A549 (cell line): Measurements from ENCODE around the gene MTF1. TPM values are rescaled to one million over a fixed set of nuclear protein-coding genes. Genes with fewer than 3 reads are reported as not detected.

ENCODE experiments used
- ATAC-seq, 2 experiments: fragments of 200-7000 bp in 1 of 2; fragments of >200 bp in 1 of 2; cut with Nextera tagmentation in 1 of 2; cut with Tn5 transposase in 1 of 2; 3 replicates each; pipeline versions ENCODE4 v1.8.0 to v1.9.1; 2018 to 2020; ENCODE audit warnings: mild to moderate bottlenecking in 1 of 2, moderate library complexity in 1 of 2
- CTCF ChIA-PET: fragments of 300-600 bp; sonication (Branson Sonifier 250); formaldehyde crosslinking; extraction: SDS; loops from one replicate; lab custom pipeline; 2021; ENCODE audit warnings: antibody characterized with exemption, inconsistent platforms; lab: Yijun Ruan, JAX
- POLR2A ChIA-PET: fragments of 350-600 bp; formaldehyde crosslinking; extraction: SDS; loops from one replicate; lab custom pipeline; 2021; ENCODE audit warnings: antibody characterized with exemption, inconsistent platforms; lab: Yijun Ruan, JAX
- DNase-seq, 2 experiments: peaks; one replicate each; pipeline versions ENCODE4 v3.0.0 to v3.0.0-alpha.2; 2011 to 2016; ENCODE audit warnings: low read depth in 1 of 2, low spot score in 1 of 2
- FAIRE-seq: peaks from 2 replicates; lab custom pipeline; 2011; peaks lifted over from hg19 to GRCh38; lab: Jason Lieb, UNC
- H3K27ac ChIP-seq, 2 experiments: fragments of >200 bp; sonication (Bioruptor Twin); formaldehyde crosslinking; 3 replicates each; pipeline ENCODE4 v1.5.1; 2016 to 2017
- H3K4me1 ChIP-seq: fragments of >200 bp; sonication (Bioruptor Twin); formaldehyde crosslinking; 3 replicates; pipeline ENCODE4 v1.6.1; 2016
- H3K4me2 ChIP-seq: fragments of >200 bp; sonication (Bioruptor Twin); formaldehyde crosslinking; 3 replicates; pipeline ENCODE4 v1.6.1; 2016
- H3K4me3 ChIP-seq: fragments of >200 bp; sonication (Bioruptor Twin); formaldehyde crosslinking; 3 replicates; pipeline ENCODE4 v1.5.1; 2016
- H3K9me3 ChIP-seq: fragments of >200 bp; sonication (Bioruptor Twin); formaldehyde crosslinking; 3 replicates; pipeline ENCODE4 v1.6.1; 2016
- ATOH8 ChIP-seq: fragments of 250-450 bp; sonication (Bioruptor Pico); IDR thresholded peaks from 2 replicates; pipeline ENCODE4 v1.5.0; 2020; ENCODE audit warnings: low read depth, mild to moderate bottlenecking, moderate library complexity
- CBX8 ChIP-seq: fragments of 200-600 bp; sonication (generic); IDR thresholded peaks from 2 replicates; pipeline ENCODE4 v1.6.1; 2016
- FOSB ChIP-seq: fragments of 250-450 bp; sonication (Bioruptor Pico); IDR thresholded peaks from 2 replicates; pipeline ENCODE4 v1.5.0; 2020; ENCODE audit warnings: mild to moderate bottlenecking, moderate library complexity
- HOXA7 ChIP-seq: fragments of 250-450 bp; sonication (Bioruptor Pico); IDR thresholded peaks from 2 replicates; pipeline ENCODE4 v1.5.0; 2020; ENCODE audit warnings: mild to moderate bottlenecking, moderate library complexity
- HOXB13 ChIP-seq: fragments of 250-450 bp; sonication (Bioruptor Pico); IDR thresholded peaks from 2 replicates; pipeline ENCODE4 v1.5.0; 2020; ENCODE audit warnings: low read depth, mild to moderate bottlenecking, moderate library complexity
- JUNB ChIP-seq: fragments of >200 bp; sonication (Bioruptor Twin); formaldehyde crosslinking; IDR thresholded peaks from 2 replicates; pipeline ENCODE4 v1.6.1; 2016
- KDM1A ChIP-seq: fragments of 200-600 bp; sonication (generic); IDR thresholded peaks from 2 replicates; pipeline ENCODE4 v1.6.1; 2016; ENCODE audit warnings: low read depth, mild to moderate bottlenecking
- MAFK ChIP-seq: fragments of 450-650 bp; IDR thresholded peaks from 2 replicates; pipeline ENCODE4 v1.6.1; 2014; ENCODE audit not compliant: partially characterized antibody
- MAZ ChIP-seq: fragments of 150-350 bp; IDR thresholded peaks from 2 replicates; pipeline ENCODE4 v1.6.1; 2014; ENCODE audit warnings: antibody characterized with exemption, low read depth, low read length, borderline replicate concordance
- MYC ChIP-seq: IDR thresholded peaks from 2 replicates; pipeline ENCODE4 v1.6.1; 2012; ENCODE audit warnings: mild to moderate bottlenecking, inconsistent platforms, low read length, improper control_type of control experiment, borderline replicate concordance
- PHF8 ChIP-seq: fragments of 200-600 bp; sonication (generic); IDR thresholded peaks from 2 replicates; pipeline ENCODE4 v1.6.1; 2016; ENCODE audit warnings: low read depth, mild to moderate bottlenecking, antibody characterized with exemption, moderate library complexity, borderline replicate concordance
- POLR2A ChIP-seq: IDR thresholded peaks from 2 replicates; pipeline ENCODE4 v1.6.1; 2012; ENCODE audit warnings: mild to moderate bottlenecking, low read length
- RARB ChIP-seq: fragments of 250-450 bp; sonication (Bioruptor Pico); IDR thresholded peaks from 2 replicates; pipeline ENCODE4 v1.8.0; 2021; ENCODE audit warnings: mild to moderate bottlenecking, moderate library complexity
- ZC3H11A ChIP-seq: fragments of 450-650 bp; IDR thresholded peaks from 2 replicates; pipeline ENCODE4 v1.6.1; 2014; ENCODE audit warnings: antibody characterized with exemption, mild to moderate bottlenecking
- ZNF302 ChIP-seq: fragments of 250-450 bp; sonication (Bioruptor Pico); IDR thresholded peaks from 2 replicates; pipeline ENCODE4 v1.9.0; 2021; ENCODE audit warnings: inconsistent platforms, mild to moderate bottlenecking, moderate library complexity
- ZSCAN20 ChIP-seq: fragments of 250-450 bp; sonication (Bioruptor Pico); IDR thresholded peaks from 2 replicates; pipeline ENCODE4 v1.8.0; 2022; ENCODE audit warnings: mild to moderate bottlenecking, moderate library complexity
- WGBS: methylation state at CpG from one replicate; pipeline ENCODE4 v1.1.6; 2017; ENCODE audit errors: missing lambda C conversion rate; 5-methylcytosine and 5-hydroxymethylcytosine counted together
- polyA plus RNA-seq, 4 experiments: library from polyadenylated mRNA; depleted of rRNA in 3 of 4; stranded (reverse); fragments of >200 nt; fragmentation: RNase III in 1 of 4; extraction: RNeasy Plus Mini Kit Qiagen cat#74134 plus additional on column Dnase treatment in 1 of 4; gene quantifications; 2 replicates in 3 of 4; 3 replicates in 1 of 4; pipeline ENCODE4 v1.2.3, GENCODE V29; 2011 to 2017
- TF ChIP-seq, protein P1 (sequence below): fragments of 450-650 bp; IDR thresholded peaks from 2 replicates; pipeline ENCODE4 v1.6.1; 2014; ENCODE audit warnings: antibody characterized with exemption
- TF ChIP-seq, protein P2 (sequence below): fragments of >200 bp; sonication (Bioruptor Twin); formaldehyde crosslinking; IDR thresholded peaks from 3 replicates; pipeline ENCODE4 v1.5.1; 2016
- TF ChIP-seq, protein P3 (sequence below): fragments of 200-600 bp; sonication (generic); IDR thresholded peaks from 2 replicates; pipeline ENCODE4 v1.6.1; 2016; ENCODE audit warnings: antibody characterized with exemption, mild to moderate bottlenecking, moderate library complexity

MTF1 gene
- polyA plus RNA-seq, 2 of the 4 experiments (the other 2 are of a cell fraction) = 4.0 to 6.7 TPM

DNA sequence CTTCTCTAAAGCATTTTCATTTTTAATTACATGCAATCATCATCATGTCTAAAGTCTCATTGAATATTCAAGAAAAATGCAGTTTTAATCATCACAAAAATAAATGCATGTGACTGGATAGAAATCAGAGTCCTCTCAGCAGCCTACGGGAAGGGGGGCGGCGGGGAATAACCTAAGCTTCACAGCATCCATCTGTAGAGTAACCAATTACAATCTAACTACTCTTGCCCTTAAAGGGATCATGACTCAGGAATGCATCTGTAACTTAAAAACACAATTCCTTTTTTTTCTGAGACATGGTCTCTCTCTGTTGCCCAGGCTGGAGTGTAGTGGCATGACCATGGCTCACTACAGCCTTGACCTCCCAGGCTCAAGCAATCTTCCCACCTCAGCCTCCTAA, 22.6 kb downstream of the MTF1 start:
- no peak for FAIRE-seq
- TF ChIP-seq, protein P1, sequence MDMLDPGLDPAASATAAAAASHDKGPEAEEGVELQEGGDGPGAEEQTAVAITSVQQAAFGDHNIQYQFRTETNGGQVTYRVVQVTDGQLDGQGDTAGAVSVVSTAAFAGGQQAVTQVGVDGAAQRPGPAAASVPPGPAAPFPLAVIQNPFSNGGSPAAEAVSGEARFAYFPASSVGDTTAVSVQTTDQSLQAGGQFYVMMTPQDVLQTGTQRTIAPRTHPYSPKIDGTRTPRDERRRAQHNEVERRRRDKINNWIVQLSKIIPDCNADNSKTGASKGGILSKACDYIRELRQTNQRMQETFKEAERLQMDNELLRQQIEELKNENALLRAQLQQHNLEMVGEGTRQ = no peak
- TF ChIP-seq ZC3H11A (no peak), ATOH8 (no peak), FOSB (no peak), KDM1A (no peak), MAZ (no peak), POLR2A (no peak), MYC (no peak), ZNF302 (CRISPR knock-in tag) (no peak), CBX8 (no peak), HOXA7 (CRISPR knock-in tag) (no peak), RARB (CRISPR knock-in tag) (no peak), MAFK (no peak), HOXB13 (CRISPR knock-in tag) (no peak)
- TF ChIP-seq, protein P2, sequence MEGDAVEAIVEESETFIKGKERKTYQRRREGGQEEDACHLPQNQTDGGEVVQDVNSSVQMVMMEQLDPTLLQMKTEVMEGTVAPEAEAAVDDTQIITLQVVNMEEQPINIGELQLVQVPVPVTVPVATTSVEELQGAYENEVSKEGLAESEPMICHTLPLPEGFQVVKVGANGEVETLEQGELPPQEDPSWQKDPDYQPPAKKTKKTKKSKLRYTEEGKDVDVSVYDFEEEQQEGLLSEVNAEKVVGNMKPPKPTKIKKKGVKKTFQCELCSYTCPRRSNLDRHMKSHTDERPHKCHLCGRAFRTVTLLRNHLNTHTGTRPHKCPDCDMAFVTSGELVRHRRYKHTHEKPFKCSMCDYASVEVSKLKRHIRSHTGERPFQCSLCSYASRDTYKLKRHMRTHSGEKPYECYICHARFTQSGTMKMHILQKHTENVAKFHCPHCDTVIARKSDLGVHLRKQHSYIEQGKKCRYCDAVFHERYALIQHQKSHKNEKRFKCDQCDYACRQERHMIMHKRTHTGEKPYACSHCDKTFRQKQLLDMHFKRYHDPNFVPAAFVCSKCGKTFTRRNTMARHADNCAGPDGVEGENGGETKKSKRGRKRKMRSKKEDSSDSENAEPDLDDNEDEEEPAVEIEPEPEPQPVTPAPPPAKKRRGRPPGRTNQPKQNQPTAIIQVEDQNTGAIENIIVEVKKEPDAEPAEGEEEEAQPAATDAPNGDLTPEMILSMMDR = no peak
- TF ChIP-seq, protein P3, sequence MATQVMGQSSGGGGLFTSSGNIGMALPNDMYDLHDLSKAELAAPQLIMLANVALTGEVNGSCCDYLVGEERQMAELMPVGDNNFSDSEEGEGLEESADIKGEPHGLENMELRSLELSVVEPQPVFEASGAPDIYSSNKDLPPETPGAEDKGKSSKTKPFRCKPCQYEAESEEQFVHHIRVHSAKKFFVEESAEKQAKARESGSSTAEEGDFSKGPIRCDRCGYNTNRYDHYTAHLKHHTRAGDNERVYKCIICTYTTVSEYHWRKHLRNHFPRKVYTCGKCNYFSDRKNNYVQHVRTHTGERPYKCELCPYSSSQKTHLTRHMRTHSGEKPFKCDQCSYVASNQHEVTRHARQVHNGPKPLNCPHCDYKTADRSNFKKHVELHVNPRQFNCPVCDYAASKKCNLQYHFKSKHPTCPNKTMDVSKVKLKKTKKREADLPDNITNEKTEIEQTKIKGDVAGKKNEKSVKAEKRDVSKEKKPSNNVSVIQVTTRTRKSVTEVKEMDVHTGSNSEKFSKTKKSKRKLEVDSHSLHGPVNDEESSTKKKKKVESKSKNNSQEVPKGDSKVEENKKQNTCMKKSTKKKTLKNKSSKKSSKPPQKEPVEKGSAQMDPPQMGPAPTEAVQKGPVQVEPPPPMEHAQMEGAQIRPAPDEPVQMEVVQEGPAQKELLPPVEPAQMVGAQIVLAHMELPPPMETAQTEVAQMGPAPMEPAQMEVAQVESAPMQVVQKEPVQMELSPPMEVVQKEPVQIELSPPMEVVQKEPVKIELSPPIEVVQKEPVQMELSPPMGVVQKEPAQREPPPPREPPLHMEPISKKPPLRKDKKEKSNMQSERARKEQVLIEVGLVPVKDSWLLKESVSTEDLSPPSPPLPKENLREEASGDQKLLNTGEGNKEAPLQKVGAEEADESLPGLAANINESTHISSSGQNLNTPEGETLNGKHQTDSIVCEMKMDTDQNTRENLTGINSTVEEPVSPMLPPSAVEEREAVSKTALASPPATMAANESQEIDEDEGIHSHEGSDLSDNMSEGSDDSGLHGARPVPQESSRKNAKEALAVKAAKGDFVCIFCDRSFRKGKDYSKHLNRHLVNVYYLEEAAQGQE = no peak
- TF ChIP-seq, all 56 proteins: peak for 0
- POLR2A ChIA-PET = no interaction called here
- H3K9me3 ChIP-seq = no peaks in the 10 kb centered on the region
- H3K4me1 ChIP-seq = peaks cover 7% of the 10 kb centered on the region; the same call in 2 of the 3 replicates
- ATAC-seq (no peak), DNase-seq (no peak)
- H3K4me2 ChIP-seq = no peak overlapping the region
- H3K27ac ChIP-seq = no peak overlapping the region
- CTCF ChIA-PET = interaction anchor here (1.2 to 1.4 kb wide), 3 partner anchors 9 to 23 kb away, joined by 3 to 5 read pairs (median 3); partner anchors contain the start of gene MTF1
- no peak overlapping the region for H3K4me3 ChIP-seq
- WGBS = 59% methylated on average over 3 of the region's 3 CpGs

- DNase-seq (no peak), FAIRE-seq (no peak), ATAC-seq (no peak)
- Histone ChIP-seq H3K4me2 (no peak overlapping the region), H3K9me3 (no peaks in the 10 kb centered on the region), H3K4me3 (no peak overlapping the region), H3K4me1 (peaks cover 8% of the 10 kb centered on the region; the same call in 2 of the 3 replicates), H3K27ac (no peak overlapping the region)
- 26% methylated on average over 2 of the region's 2 CpGs for WGBS
- ChIA-PET POLR2A (no interaction called here), CTCF (no interaction called here)
- TF ChIP-seq ZSCAN20 (CRISPR knock-in tag) (no peak), JUNB (no peak), PHF8 (no peak)
Measured at GRCh38 chr1:37831809-37832208, 27.6 kb downstream of the MTF1 start.
